SKM-1 (cell line): ENCODE data around the gene SNX3.

Experiments
- DNase-seq: peaks from one replicate; lab custom pipeline; 2025; ENCODE audit not compliant: unreplicated experiment; lab: John Stamatoyannopoulos, UW

Gene SNX3

GRCh38 chr6:108171291-108171917, 89.4 kb downstream of the SNX3 start:
- DNase-seq, result no peak

GRCh38 chr6:108170332-108171290, 90.2 kb downstream of the SNX3 start:
- no peak for DNase-seq

GRCh38 chr6:108169464-108170331, 91.1 kb downstream of the SNX3 start:
- DNase-seq, result no peak

- DNase-seq, result no peak
These were observed 92.1 kb downstream of the SNX3 start for GRCh38 chr6:108168501-108169463.

- no peak for DNase-seq
These were observed 92.8 kb downstream of the SNX3 start for GRCh38 chr6:108168090-108168463.

- no peak for DNase-seq
These were observed 93.3 kb downstream of the SNX3 start for GRCh38 chr6:108167449-108168089.

GRCh38 chr6:108166664-108167448, 94.0 kb downstream of the SNX3 start:
- no peak for DNase-seq

- DNase-seq, result no peak
These were observed 94.9 kb downstream of the SNX3 start, which contains the start of gene NR2E1 for GRCh38 chr6:108165714-108166663. TSS of gene NR2E1 (plus strand) at chr6:108166022. CDS start at chr6:108166766, 744 bp downstream.

GRCh38 chr6:108164815-108165706, 95.8 kb downstream of the SNX3 start:
- no peak for DNase-seq

- no peak for DNase-seq
These were observed 96.4 kb downstream of the SNX3 start for GRCh38 chr6:108164543-108164814.

- DNase-seq, result no peak
These were observed 96.9 kb downstream of the SNX3 start for GRCh38 chr6:108163644-108164542.

- no peak for DNase-seq
These were observed 97.6 kb downstream of the SNX3 start for GRCh38 chr6:108163267-108163643.

GRCh38 chr6:108161724-108162282, 99.0 kb downstream of the SNX3 start:
- DNase-seq, result no peak
